HepG2 (cell line): ENCODE data around the gene CTRL. TPM values are rescaled to one million over a fixed set of nuclear protein-coding genes. Genes with fewer than 3 reads are reported as not detected.
A peak's percentile ranks its signal among the peaks of the same experiment; 100 is the strongest.

Experiments used
- BATF2 ChIP-seq: sonication (generic); formaldehyde crosslinking; IDR thresholded peaks from 2 replicates; pipeline ENCODE4 v1.8.0; 2022; ENCODE audit warnings: mild to moderate bottlenecking, missing genetic modification reagents, moderate library complexity
- BRD4 ChIP-seq: sonication (generic); formaldehyde crosslinking; IDR thresholded peaks from 2 replicates; pipeline ENCODE4 v1.4.0; 2020; ENCODE audit warnings: missing genetic modification reagents
- CEBPZ ChIP-seq: IDR thresholded peaks from 2 replicates; pipeline ENCODE4 v1.6.1; 2012; ENCODE audit warnings: low read length, improper control_type of control experiment
- HNRNPUL1 ChIP-seq: fragments of 200-400 bp; formaldehyde crosslinking; IDR thresholded peaks from 2 replicates; pipeline ENCODE4 v1.6.1; 2017; ENCODE audit warnings: low read depth, mild to moderate bottlenecking, low read length, moderate library complexity
- HOXA5 ChIP-seq: sonication (generic); formaldehyde crosslinking; IDR thresholded peaks from 2 replicates; pipeline ENCODE4 v1.4.0; 2020; ENCODE audit warnings: missing genetic modification reagents
- KAT2B ChIP-seq: fragments of 150-350 bp; IDR thresholded peaks from 2 replicates; pipeline ENCODE4 v1.6.1; 2014; ENCODE audit warnings: low read depth, low read length, borderline replicate concordance
- KDM4B ChIP-seq: sonication (generic); formaldehyde crosslinking; IDR thresholded peaks from 2 replicates; pipeline ENCODE4 v1.4.0; 2020; ENCODE audit warnings: missing genetic modification reagents
- MED1 ChIP-seq: sonication (generic); formaldehyde crosslinking; IDR thresholded peaks from 2 replicates; pipeline ENCODE4 v1.4.0; 2020; ENCODE audit warnings: missing genetic modification reagents
- NBN ChIP-seq: fragments of 450-650 bp; conservative IDR thresholded peaks from 2 replicates; pipeline ENCODE4 v1.6.1; 2017
- SP140L ChIP-seq: sonication (generic); formaldehyde crosslinking; IDR thresholded peaks from 2 replicates; pipeline ENCODE4 v1.4.0; 2020; ENCODE audit warnings: missing genetic modification reagents, borderline replicate concordance
- ZBTB7A ChIP-seq: sonication (generic); formaldehyde crosslinking; IDR thresholded peaks from 2 replicates; pipeline ENCODE4 v1.8.0; 2022; ENCODE audit warnings: mild to moderate bottlenecking, missing genetic modification reagents
- ZFAT ChIP-seq: sonication (generic); formaldehyde crosslinking; conservative IDR thresholded peaks from 2 replicates; pipeline ENCODE4 v1.8.1; 2023; ENCODE audit warnings: missing genetic modification reagents, inconsistent platforms
- ZFX ChIP-seq: sonication (generic); formaldehyde crosslinking; IDR thresholded peaks from 2 replicates; pipeline ENCODE4 v1.4.0; 2020; ENCODE audit warnings: mild to moderate bottlenecking, low read depth, missing genetic modification reagents, moderate library complexity
- ZIK1 ChIP-seq: sonication (generic); formaldehyde crosslinking; IDR thresholded peaks from 2 replicates; pipeline ENCODE4 v1.5.0; 2020; ENCODE audit warnings: mild to moderate bottlenecking, low read depth, missing genetic modification reagents, borderline replicate concordance
- ZNF577 ChIP-seq: sonication (generic); formaldehyde crosslinking; IDR thresholded peaks from 2 replicates; pipeline ENCODE4 v1.4.0; 2020; ENCODE audit warnings: mild to moderate bottlenecking, low read depth, missing genetic modification reagents, borderline replicate concordance
- ZNF646 ChIP-seq: sonication (generic); formaldehyde crosslinking; IDR thresholded peaks from 2 replicates; pipeline ENCODE4 v1.9.0; 2021; ENCODE audit warnings: mild to moderate bottlenecking, missing genetic modification reagents
- ZNF703 ChIP-seq: sonication (generic); formaldehyde crosslinking; IDR thresholded peaks from 2 replicates; pipeline ENCODE4 v1.5.1; 2020; ENCODE audit warnings: missing genetic modification reagents, mild to moderate bottlenecking, moderate library complexity, borderline replicate concordance
- ZNF784 ChIP-seq: sonication (generic); formaldehyde crosslinking; IDR thresholded peaks from 2 replicates; pipeline ENCODE4 v1.5.1; 2020; ENCODE audit warnings: missing genetic modification reagents, mild to moderate bottlenecking, borderline replicate concordance
- polyA plus RNA-seq, 8 experiments: library from polyadenylated mRNA; depleted of rRNA in 3 of 8; stranded (reverse) in 7 of 8; unstranded in 1 of 8; fragments of >200 nt; fragmentation: Illumina TruSeq in 4 of 8; extraction: Trizol in 4 of 8; gene quantifications; 2 replicates each; pipeline versions ENCODE4 v1.2.1 to v1.2.3, GENCODE V29; 2011 to 2016; ENCODE audit warnings: low read depth in 4 of 8, missing spikeins in 1 of 8, mixed read lengths in 1 of 8; ENCODE audit not compliant: insufficient read depth in 1 of 8
- total RNA-seq, 5 experiments: library from RNA; depleted of rRNA; stranded (reverse); fragments of >200 nt; fragmentation: Illumina TruSeq; extraction: Trizol; gene quantifications; 2 replicates each; pipeline ENCODE4 v1.2.3, GENCODE V29; 2016; ENCODE audit warnings: low read depth in 1 of 5

CTRL gene
- total and polyA plus RNA-seq, 2 of the 13 experiments (the other 11 are each of a cell fraction or from before 2014, with no cell fraction given) = 1.9 to 2.7 TPM

- TF ChIP-seq BATF2 (CRISPR knock-in tag) (peak; percentile 69; the same call in 1 of the 2 replicates), ZNF646 (CRISPR knock-in tag) (no peak), SP140L (CRISPR knock-in tag) (no peak), ZFAT (CRISPR knock-in tag) (no peak), ZNF703 (CRISPR knock-in tag) (no peak), BRD4 (CRISPR knock-in tag) (no peak), KDM4B (CRISPR knock-in tag) (no peak), HOXA5 (CRISPR knock-in tag) (no peak), CEBPZ (no peak), HNRNPUL1 (no peak), ZIK1 (CRISPR knock-in tag) (0 out of 2 replicates have a peak, but pooled peaks have one; percentile 17), NBN (no peak), ZBTB7A (CRISPR knock-in tag) (peak; percentile 97), ZFX (peak; percentile 60; the same call in 1 of the 2 replicates), ZNF577 (no peak), KAT2B (no peak), ZNF784 (CRISPR knock-in tag) (peak; percentile 50; the same call in 1 of the 2 replicates), MED1 (CRISPR knock-in tag) (peak; percentile 70)
Measured at GRCh38 chr16:67943256-67943618, 11.6 kb upstream of the CTRL start (continued).
